MCF 10A (cell line): ENCODE measurements around the gene SYPL2. TPM values are rescaled to one million over a fixed set of nuclear protein-coding genes. Genes with fewer than 3 reads are reported as not detected.
"Not testable (repeated sequence)": the region's sequence is repeated elsewhere in the genome, so short reads cannot be mapped to it uniquely, and the experiment has no call there.

Experiments
- BruUV-seq: library from RNA; stranded (reverse); fragments of 400-500 nt; replicated peaks from 2 replicates; lab custom pipeline; 2021; lab: Mats Ljungman, UMichigan
- CTCF ChIA-PET: fragments of 300-600 bp; sonication (Branson Sonifier 250); formaldehyde crosslinking; extraction: SDS; loops from one replicate; lab custom pipeline; 2021; ENCODE audit warnings: antibody characterized with exemption, inconsistent platforms; lab: Yijun Ruan, JAX
- POLR2A ChIA-PET: fragments of 300-600, 350-650 bp; sonication (Branson Sonifier 250); formaldehyde crosslinking; extraction: SDS; loops from one replicate; lab custom pipeline; 2020; ENCODE audit warnings: antibody characterized with exemption, inconsistent platforms; lab: Yijun Ruan, JAX
- DNase-seq: peaks from one replicate; pipeline ENCODE4 v3.0.0-alpha.2; 2018; ENCODE audit not compliant: unreplicated experiment
- H3K27ac Mint-ChIP-seq: one replicate; pipeline ENCODE4 v1.8.0; 2022; ENCODE audit warnings: mild to moderate bottlenecking, low read depth, mixed read lengths; ENCODE audit not compliant: unreplicated experiment
- H3K27me3 Mint-ChIP-seq: one replicate; pipeline ENCODE4 v1.8.0; 2022; ENCODE audit warnings: mixed read lengths; ENCODE audit not compliant: insufficient read depth, unreplicated experiment
- H3K36me3 Mint-ChIP-seq: one replicate; pipeline ENCODE4 v1.8.0; 2022; ENCODE audit warnings: mild to moderate bottlenecking, moderate library complexity, mixed read lengths; ENCODE audit not compliant: insufficient read depth, unreplicated experiment
- H3K4me1 Mint-ChIP-seq: one replicate; pipeline ENCODE4 v1.8.0; 2022; ENCODE audit warnings: mixed read lengths; ENCODE audit not compliant: insufficient read depth, unreplicated experiment
- H3K4me3 Mint-ChIP-seq: one replicate; pipeline ENCODE4 v1.8.0; 2022; ENCODE audit warnings: mild to moderate bottlenecking, moderate library complexity, mixed read lengths; ENCODE audit not compliant: unreplicated experiment
- H3K9me3 Mint-ChIP-seq: one replicate; pipeline ENCODE4 v1.8.0; 2022; ENCODE audit warnings: mixed read lengths; ENCODE audit not compliant: unreplicated experiment
- CTCF ChIP-seq: fragments of 200-600 bp; IDR thresholded peaks from one replicate; pipeline ENCODE4 v1.8.0; 2022; ENCODE audit warnings: antibody characterized with exemption, mild to moderate bottlenecking; ENCODE audit not compliant: unreplicated experiment
- intact Hi-C: fragments of 100-400 bp; cut with micrococcal nuclease; formaldehyde crosslinking; loops from 2 replicates; pipeline ENCODE4 v1.14.1; 2022
- total RNA-seq: library from RNA; stranded (reverse); gene quantifications from 2 replicates; pipeline ENCODE4 v1.2.3, GENCODE V29; 2022

The SYPL2 gene
- total RNA-seq, 1 experiment from 2014 or later, result not detected

GRCh38 chr1:109468903-109469302 is 2.6 kb downstream of the SYPL2 start:
- no TSS peak for BruUV-seq
- ChIA-PET POLR2A (interaction anchor here (0.7 to 1.5 kb wide), 4 partner anchors 9 to 258 kb away, joined by 3 to 6 read pairs (median 4); no protein-coding TSS in a partner anchor), CTCF (interaction anchor here (0.7 to 2.5 kb wide), 3 partner anchors 21 to 696 kb away, joined by 3 to 8 read pairs (median 3); no protein-coding TSS in a partner anchor)
- intact Hi-C loops, result no loop called here
- no peak for TF ChIP-seq CTCF
- H3K4me3 Mint-ChIP-seq, result no peak overlapping the region
- H3K27me3 Mint-ChIP-seq, result peaks cover 95% of the 10 kb centered on the region
- no peaks in the 10 kb centered on the region for H3K4me1 Mint-ChIP-seq
- no peak for DNase-seq
- H3K27ac Mint-ChIP-seq, result no peak overlapping the region
- H3K36me3 Mint-ChIP-seq, result no peaks in the 10 kb centered on the region
- H3K9me3 Mint-ChIP-seq, result no peaks in the 10 kb centered on the region

- no TSS peak for BruUV-seq
- intact Hi-C loops, result no loop called here
- no peak overlapping the region for H3K4me3 Mint-ChIP-seq
- DNase-seq, result no peak
- no peaks in the 10 kb centered on the region for H3K36me3 Mint-ChIP-seq
- no peaks in the 10 kb centered on the region for H3K9me3 Mint-ChIP-seq
- H3K4me1 Mint-ChIP-seq, result no peaks in the 10 kb centered on the region
- H3K27ac Mint-ChIP-seq, result no peak overlapping the region
- ChIA-PET POLR2A (no interaction called here), CTCF (interaction anchor here (0.6 to 0.7 kb wide), 2 partner anchors 192 to 738 kb away, joined by 3 to 4 read pairs; no protein-coding TSS in a partner anchor)
- peaks cover 95% of the 10 kb centered on the region for H3K27me3 Mint-ChIP-seq
- TF ChIP-seq CTCF, result no peak
Measured at GRCh38 chr1:109470245-109470644, 3.9 kb downstream of the SYPL2 start.

- DNase-seq, result no peak
- intact Hi-C loops, result no loop called here
- no peak overlapping the region for H3K4me3 Mint-ChIP-seq
- peaks cover 86% of the 10 kb centered on the region for H3K27me3 Mint-ChIP-seq
- no peaks in the 10 kb centered on the region for H3K9me3 Mint-ChIP-seq
- POLR2A ChIA-PET, result no interaction called here
- TF ChIP-seq CTCF, result no peak
- CTCF ChIA-PET, result interaction anchor here (1.0 to 3.1 kb wide), 3 partner anchors 10 to 60 kb away, joined by 6 to 15 read pairs (median 7); no protein-coding TSS in a partner anchor
- BruUV-seq, result no TSS peak
- H3K36me3 Mint-ChIP-seq, result no peaks in the 10 kb centered on the region
- no peaks in the 10 kb centered on the region for H3K4me1 Mint-ChIP-seq
- no peak overlapping the region for H3K27ac Mint-ChIP-seq
Measured at GRCh38 chr1:109472779-109473178, 6.4 kb downstream of the SYPL2 start.

- H3K4me3 Mint-ChIP-seq, H3K27ac Mint-ChIP-seq, BruUV-seq, intact Hi-C loops, H3K36me3 Mint-ChIP-seq, DNase-seq, H3K9me3 Mint-ChIP-seq, POLR2A ChIA-PET, H3K4me1 Mint-ChIP-seq: not testable (repeated sequence)
- peaks cover 82% of the 10 kb centered on the region for H3K27me3 Mint-ChIP-seq
- CTCF ChIA-PET, result interaction anchor here (0.8 to 3.1 kb wide), 3 partner anchors 10 to 59 kb away, joined by 4 to 15 read pairs (median 7); no protein-coding TSS in a partner anchor
Measured at GRCh38 chr1:109473284-109474057, 7.1 kb downstream of the SYPL2 start.
